CD4-positive, alpha-beta T cell treated with Interleukin-17A for 1 hour (primary cell): Measurements from ENCODE around the gene TRPC4.

Experiments used
- DNase-seq: peaks from one replicate; pipeline ENCODE4 v3.0.0-alpha.2; 2020

TRPC4 gene

GRCh38 chr13:37869756-37870488 lies at the start of gene TRPC4:
Gene TRPC4 (minus strand): TSS chr13:37869772. CDS start chr13:37783333, 86,439 bp downstream.
- DNase-seq, result no peak

- DNase-seq, result no peak
These were observed 49.2 kb upstream of the TRPC4 start for GRCh38 chr13:37918751-37919150.

GRCh38 chr13:37918116-37918714 lies 48.6 kb upstream of the TRPC4 start:
- no peak for DNase-seq

GRCh38 chr13:37914781-37915391 lies 45.3 kb upstream of the TRPC4 start:
- no peak for DNase-seq

- DNase-seq, result no peak
These were observed 41.2 kb upstream of the TRPC4 start for GRCh38 chr13:37910790-37911189.

GRCh38 chr13:37906880-37907279 lies 37.3 kb upstream of the TRPC4 start:
- DNase-seq, result no peak

GRCh38 chr13:37905736-37906135 lies 36.2 kb upstream of the TRPC4 start:
- DNase-seq, result no peak

- no peak for DNase-seq
These were observed 30.2 kb upstream of the TRPC4 start for GRCh38 chr13:37899753-37900152.

- no peak for DNase-seq
These were observed 23.7 kb upstream of the TRPC4 start for GRCh38 chr13:37893321-37893720.

GRCh38 chr13:37889820-37890219 lies 20.2 kb upstream of the TRPC4 start:
- no peak for DNase-seq

GRCh38 chr13:37889102-37889501 lies 19.5 kb upstream of the TRPC4 start:
- no peak for DNase-seq

- no peak for DNase-seq
These were observed 17.3 kb upstream of the TRPC4 start for GRCh38 chr13:37886879-37887278.

- DNase-seq, result no peak
These were observed 15.1 kb upstream of the TRPC4 start for GRCh38 chr13:37884674-37885073.

- DNase-seq, result no peak
These were observed 14.5 kb upstream of the TRPC4 start for GRCh38 chr13:37884026-37884425.

- no peak for DNase-seq
These were observed 9.3 kb upstream of the TRPC4 start for GRCh38 chr13:37878921-37879320.

GRCh38 chr13:37878496-37878895 lies 8.9 kb upstream of the TRPC4 start:
- DNase-seq, result no peak

GRCh38 chr13:37870895-37871550 lies 1.5 kb upstream of the TRPC4 start:
- no peak for DNase-seq

GRCh38 chr13:37870489-37870845 lies 895 bp upstream of the TRPC4 start:
- DNase-seq, result no peak

- DNase-seq, result no peak
These were observed 141 bp downstream of the TRPC4 start for GRCh38 chr13:37869506-37869755.

GRCh38 chr13:37868691-37869505 lies 674 bp downstream of the TRPC4 start:
- no peak for DNase-seq

- DNase-seq, result no peak
These were observed 5.9 kb downstream of the TRPC4 start for GRCh38 chr13:37863708-37864107.

- DNase-seq, result no peak
These were observed 34.2 kb downstream of the TRPC4 start for GRCh38 chr13:37835392-37835791.

- DNase-seq, result no peak
These were observed 36.2 kb downstream of the TRPC4 start for GRCh38 chr13:37833411-37833810.
